ENCODE data around the gene CILP.

DNA sequence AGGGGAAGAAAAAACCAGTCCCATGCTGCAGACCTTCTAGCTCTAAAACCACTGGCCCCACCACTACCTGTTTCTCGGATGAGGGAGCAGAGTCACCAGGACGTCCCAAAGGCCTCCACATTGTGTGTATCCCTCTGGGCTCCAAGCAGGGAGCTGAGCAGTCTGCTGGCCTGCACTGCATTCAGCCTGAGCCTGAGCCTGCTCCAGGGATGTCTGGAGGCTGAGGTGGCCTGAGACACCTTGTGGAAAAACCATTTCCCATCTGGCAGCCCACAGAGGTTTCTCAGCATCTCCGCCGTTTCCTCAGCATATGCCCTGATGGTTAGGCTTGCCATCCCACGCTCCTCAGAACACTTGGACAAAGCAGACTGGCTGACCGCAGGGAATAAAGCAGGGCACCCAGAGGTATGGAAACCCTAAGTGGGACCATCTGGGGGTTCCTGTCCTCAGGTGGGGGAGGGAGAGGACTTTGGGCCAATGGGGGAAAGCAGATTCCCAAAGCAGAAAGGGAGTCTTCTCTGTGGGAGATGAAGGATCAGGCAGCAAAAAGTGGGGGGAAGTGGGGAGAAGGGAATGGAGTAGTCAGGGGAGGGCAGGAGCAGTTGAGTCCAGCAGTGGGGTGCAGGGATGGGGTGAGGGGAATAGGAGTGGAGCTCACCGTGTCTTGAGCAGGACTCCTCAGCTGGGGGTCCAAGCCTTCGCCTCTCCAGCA, at the start of gene CILP:
- TF ChIP-seq, protein P1, sequence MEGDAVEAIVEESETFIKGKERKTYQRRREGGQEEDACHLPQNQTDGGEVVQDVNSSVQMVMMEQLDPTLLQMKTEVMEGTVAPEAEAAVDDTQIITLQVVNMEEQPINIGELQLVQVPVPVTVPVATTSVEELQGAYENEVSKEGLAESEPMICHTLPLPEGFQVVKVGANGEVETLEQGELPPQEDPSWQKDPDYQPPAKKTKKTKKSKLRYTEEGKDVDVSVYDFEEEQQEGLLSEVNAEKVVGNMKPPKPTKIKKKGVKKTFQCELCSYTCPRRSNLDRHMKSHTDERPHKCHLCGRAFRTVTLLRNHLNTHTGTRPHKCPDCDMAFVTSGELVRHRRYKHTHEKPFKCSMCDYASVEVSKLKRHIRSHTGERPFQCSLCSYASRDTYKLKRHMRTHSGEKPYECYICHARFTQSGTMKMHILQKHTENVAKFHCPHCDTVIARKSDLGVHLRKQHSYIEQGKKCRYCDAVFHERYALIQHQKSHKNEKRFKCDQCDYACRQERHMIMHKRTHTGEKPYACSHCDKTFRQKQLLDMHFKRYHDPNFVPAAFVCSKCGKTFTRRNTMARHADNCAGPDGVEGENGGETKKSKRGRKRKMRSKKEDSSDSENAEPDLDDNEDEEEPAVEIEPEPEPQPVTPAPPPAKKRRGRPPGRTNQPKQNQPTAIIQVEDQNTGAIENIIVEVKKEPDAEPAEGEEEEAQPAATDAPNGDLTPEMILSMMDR (IDR thresholded peaks at IDR 0.05): no peak
- TF ChIP-seq EP300 (IDR thresholded peaks at IDR 0.05): no peak

All from tibial nerve (tissue), 4 donors.